Nephron (organoid): Measurements from ENCODE around the gene DCAF7.
A peak's percentile ranks its signal among the peaks of the same experiment; 100 is the strongest.

Experiments
- H3K27ac Mint-ChIP-seq, 3 experiments: 2 replicates each; pipeline ENCODE4 v1.8.0; 2020; ENCODE audit warnings: mixed read lengths in 3 of 3, mild to moderate bottlenecking in 2 of 3, moderate library complexity in 1 of 3
- H3K27me3 Mint-ChIP-seq: 2 replicates; pipeline ENCODE4 v1.8.0; 2021; ENCODE audit warnings: low read depth, mild to moderate bottlenecking, moderate library complexity, mixed read lengths
- H3K36me3 Mint-ChIP-seq: 2 replicates; pipeline ENCODE4 v1.8.0; 2020; ENCODE audit warnings: low read depth, mixed read lengths
- H3K4me1 Mint-ChIP-seq: 2 replicates; pipeline ENCODE4 v1.8.0; 2020; ENCODE audit warnings: mixed read lengths
- H3K4me3 Mint-ChIP-seq, 3 experiments: 2 replicates each; pipeline ENCODE4 v1.8.0; 2020; ENCODE audit warnings: mild to moderate bottlenecking in 3 of 3, mixed read lengths in 3 of 3, moderate library complexity in 2 of 3
- H3K9me3 Mint-ChIP-seq: 2 replicates; pipeline ENCODE4 v1.8.0; 2020; ENCODE audit warnings: mixed read lengths
- TF ChIP-seq, protein P1 (sequence below), 3 experiments: fragments of 200-600 bp; sonication (generic); IDR thresholded peaks; one replicate each; pipeline ENCODE4 v1.5.0; 2021; ENCODE audit warnings: antibody characterized with exemption in 3 of 3; ENCODE audit not compliant: unreplicated experiment in 3 of 3

The DCAF7 gene

DNA sequence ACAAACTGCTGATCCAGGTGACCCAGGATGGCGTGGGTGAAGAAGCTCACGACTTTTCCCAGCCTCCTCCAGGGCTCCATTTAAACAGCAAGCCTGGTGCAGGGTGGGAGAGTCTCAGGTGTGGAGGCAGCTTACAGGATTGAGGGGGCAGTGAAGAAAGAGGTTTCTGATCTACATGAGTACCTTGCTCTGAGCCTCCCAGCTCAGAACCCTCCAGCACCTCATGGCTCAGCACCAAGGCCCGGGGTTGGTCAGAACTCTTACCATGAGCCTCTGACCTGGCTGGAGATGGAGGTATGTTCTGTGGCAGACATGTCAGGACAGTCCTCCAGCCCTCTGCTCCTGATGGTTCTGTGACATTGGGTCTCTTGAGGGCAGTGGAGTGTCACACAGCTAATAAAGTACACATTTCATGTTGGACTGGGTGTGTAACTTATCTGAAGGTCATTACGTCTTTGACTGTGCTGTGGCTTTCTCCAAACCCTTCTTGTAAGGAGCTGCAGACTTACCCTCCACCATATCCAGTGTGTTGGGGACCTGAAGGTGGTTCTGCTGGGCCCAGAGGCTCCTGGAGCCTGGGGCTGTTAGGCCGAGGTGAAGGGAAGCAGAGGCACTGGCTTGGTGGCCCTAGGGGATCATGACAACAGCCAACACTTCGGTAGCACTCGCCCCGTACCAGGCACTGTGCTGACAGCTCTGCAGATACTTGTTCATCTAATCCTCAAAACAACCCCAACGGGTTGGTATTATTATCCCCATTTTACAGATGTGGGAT lies 3.8 kb upstream of the DCAF7 start:
- H3K9me3 Mint-ChIP-seq = no peaks in the 10 kb centered on the region

DNA sequence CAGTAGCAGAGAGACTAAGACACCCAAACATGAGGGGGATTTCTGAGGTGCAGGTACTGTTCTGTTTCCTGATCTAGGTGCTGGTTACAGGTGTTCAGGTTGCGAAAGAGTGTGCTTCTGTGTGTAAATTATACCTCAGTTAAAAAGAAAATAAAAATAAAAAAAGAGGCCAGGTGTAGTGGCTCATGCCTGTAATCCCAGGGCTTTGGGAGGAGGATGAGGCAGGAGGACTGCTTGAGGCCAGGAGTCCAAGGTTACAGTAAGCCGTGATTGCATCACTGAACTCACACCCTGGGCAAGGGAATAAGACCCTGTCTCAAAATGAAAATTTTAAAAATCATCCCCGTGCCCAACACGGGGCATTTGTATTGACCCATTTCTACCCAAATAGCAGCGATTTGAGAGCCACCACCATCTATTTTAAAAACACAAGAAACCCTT lies 3.2 kb upstream of the DCAF7 start:
- Mint-ChIP-seq H3K27ac (peak overlapping the region in 1 of 3 experiments; percentile 1), H3K4me3 (peak overlapping the region in 1 of 3 experiments; percentile 0), H3K4me1 (peaks cover 8% of the 10 kb centered on the region), H3K9me3 (no peaks in the 10 kb centered on the region), H3K36me3 (no peaks in the 10 kb centered on the region), H3K27me3 (peaks cover 3% of the 10 kb centered on the region)
- TF ChIP-seq, protein P1, sequence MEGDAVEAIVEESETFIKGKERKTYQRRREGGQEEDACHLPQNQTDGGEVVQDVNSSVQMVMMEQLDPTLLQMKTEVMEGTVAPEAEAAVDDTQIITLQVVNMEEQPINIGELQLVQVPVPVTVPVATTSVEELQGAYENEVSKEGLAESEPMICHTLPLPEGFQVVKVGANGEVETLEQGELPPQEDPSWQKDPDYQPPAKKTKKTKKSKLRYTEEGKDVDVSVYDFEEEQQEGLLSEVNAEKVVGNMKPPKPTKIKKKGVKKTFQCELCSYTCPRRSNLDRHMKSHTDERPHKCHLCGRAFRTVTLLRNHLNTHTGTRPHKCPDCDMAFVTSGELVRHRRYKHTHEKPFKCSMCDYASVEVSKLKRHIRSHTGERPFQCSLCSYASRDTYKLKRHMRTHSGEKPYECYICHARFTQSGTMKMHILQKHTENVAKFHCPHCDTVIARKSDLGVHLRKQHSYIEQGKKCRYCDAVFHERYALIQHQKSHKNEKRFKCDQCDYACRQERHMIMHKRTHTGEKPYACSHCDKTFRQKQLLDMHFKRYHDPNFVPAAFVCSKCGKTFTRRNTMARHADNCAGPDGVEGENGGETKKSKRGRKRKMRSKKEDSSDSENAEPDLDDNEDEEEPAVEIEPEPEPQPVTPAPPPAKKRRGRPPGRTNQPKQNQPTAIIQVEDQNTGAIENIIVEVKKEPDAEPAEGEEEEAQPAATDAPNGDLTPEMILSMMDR (IDR thresholded peaks at IDR 0.05; ENCODE audit: unreplicated experiment in 3 of 3) = no peak

More for the DNA sequence above, 3.8 kb upstream of the DCAF7 start:
- Mint-ChIP-seq H3K27ac (no peak overlapping the region), H3K4me3 (no peak overlapping the region), H3K4me1 (peaks cover 2% of the 10 kb centered on the region), H3K27me3 (peaks cover 3% of the 10 kb centered on the region), H3K36me3 (no peaks in the 10 kb centered on the region)
- TF ChIP-seq, protein P1 (IDR thresholded peaks at IDR 0.05; ENCODE audit: unreplicated experiment in 3 of 3) = no peak

DNA sequence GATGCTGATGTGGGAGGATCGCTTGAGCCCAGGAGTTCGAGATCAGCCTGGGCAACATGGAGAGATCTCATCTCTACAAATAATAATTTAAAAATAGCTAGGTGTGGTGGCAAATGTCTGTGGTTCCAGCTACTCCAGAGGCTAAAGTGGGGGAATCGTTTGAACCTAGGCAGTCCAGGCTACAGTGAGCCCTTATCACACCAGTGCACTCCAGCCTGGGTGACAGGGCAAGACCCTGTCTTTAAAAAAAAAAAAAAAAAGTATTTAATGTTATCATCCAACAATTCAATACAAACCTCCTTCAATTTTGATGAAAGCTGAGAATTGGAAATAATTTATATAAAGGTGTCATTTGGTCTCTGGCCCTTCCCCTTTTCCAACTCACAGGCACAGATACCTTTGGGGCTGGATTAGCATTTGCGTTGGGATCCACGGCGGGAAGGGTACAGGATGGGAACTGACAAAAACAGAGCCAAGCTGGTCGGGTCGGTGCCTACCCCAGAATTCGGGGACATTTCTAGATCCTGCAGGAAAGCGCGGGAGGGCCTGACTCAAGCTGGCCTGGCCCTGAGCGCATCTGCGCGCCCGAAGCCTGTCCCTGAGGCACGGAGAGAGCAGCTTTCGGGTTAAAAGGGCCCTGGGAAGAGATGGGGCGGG lies 860 bp upstream of the DCAF7 start:
- H3K36me3 Mint-ChIP-seq = no peaks in the 10 kb centered on the region
- H3K9me3 Mint-ChIP-seq = no peaks in the 10 kb centered on the region
- peaks cover 3% of the 10 kb centered on the region for H3K27me3 Mint-ChIP-seq
- peak overlapping the region; percentile 94 to 98 (median 96) for H3K27ac Mint-ChIP-seq
- TF ChIP-seq, protein P1 (IDR thresholded peaks at IDR 0.05; ENCODE audit: unreplicated experiment in 3 of 3) = no peak
- H3K4me3 Mint-ChIP-seq = peak overlapping the region; percentile 94 to 98 (median 98)
- H3K4me1 Mint-ChIP-seq = peaks cover 23% of the 10 kb centered on the region

DNA sequence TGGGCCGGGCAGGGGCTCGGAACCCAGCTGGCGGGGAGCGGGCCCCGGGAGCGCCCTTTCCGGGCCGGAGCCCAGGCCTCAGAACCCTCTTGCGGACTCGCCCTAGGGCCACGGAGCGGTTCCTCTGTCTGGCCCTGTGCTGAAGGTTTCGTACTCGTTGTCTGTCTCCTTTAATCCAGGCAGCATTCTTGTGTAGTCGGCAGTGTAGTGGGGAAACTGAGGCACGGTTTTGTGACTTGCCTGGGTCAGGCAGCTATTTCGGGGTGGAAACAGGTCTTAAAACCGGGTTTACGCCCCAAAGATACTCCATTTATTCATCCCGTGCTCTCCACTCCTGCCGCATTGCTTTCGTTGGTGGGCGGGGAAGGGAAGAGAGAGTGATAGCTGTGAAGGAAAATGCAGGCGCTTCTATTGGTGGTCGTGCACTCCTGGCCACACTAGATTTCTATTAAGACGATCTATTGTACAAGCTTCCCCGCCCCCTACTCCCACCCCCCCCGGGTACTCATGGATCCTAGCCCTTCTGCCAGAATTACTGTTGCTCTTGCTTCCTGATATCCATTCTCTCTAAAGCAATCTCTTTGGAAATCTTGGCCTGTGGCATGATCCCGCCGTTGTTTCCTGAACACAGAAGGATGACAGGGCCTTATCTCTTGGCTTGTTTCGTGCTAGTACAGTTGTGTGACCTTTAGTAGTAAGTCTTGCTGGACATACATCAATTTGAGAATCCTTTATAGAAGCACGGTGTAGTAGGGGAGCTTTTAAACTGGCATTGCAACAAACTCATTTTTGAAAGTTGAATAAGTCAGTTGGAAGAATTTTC lies 751 bp downstream of the DCAF7 start:
- TF ChIP-seq, protein P1 (IDR thresholded peaks at IDR 0.05; ENCODE audit: unreplicated experiment in 3 of 3) = no peak
- H3K4me1 Mint-ChIP-seq = peaks cover 26% of the 10 kb centered on the region
- peaks cover 10% of the 10 kb centered on the region for H3K36me3 Mint-ChIP-seq
- peak overlapping the region; percentile 94 to 98 (median 96) for H3K27ac Mint-ChIP-seq
- peak overlapping the region; percentile 94 to 98 (median 98) for H3K4me3 Mint-ChIP-seq
- peaks cover 3% of the 10 kb centered on the region for H3K27me3 Mint-ChIP-seq
- no peaks in the 10 kb centered on the region for H3K9me3 Mint-ChIP-seq

DNA sequence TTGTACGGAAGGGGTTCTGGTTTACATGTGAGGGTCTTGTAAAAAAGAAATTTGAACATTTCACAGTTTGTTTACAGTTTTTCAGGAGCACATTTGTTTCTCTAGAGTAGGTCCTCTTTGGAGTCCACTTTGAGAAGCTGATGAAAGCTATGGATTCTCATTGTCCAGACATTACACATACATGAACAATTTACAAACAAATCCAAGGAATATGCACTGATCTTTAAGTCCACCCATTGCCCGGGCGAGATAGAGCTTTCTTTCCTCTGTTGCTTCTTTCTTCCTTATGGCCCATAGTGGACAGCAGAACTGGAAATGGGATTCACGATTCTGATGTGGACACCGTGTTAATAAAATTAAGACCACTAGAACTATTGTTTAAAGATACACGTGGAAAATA lies 1.9 kb downstream of the DCAF7 start:
- H3K27ac Mint-ChIP-seq = peak overlapping the region; percentile 80 to 94 (median 89)
- H3K4me3 Mint-ChIP-seq = peak overlapping the region; percentile 94 to 98 (median 98)
- peaks cover 26% of the 10 kb centered on the region for H3K4me1 Mint-ChIP-seq
- peaks cover 4% of the 10 kb centered on the region for H3K9me3 Mint-ChIP-seq
- peaks cover 19% of the 10 kb centered on the region for H3K36me3 Mint-ChIP-seq
- TF ChIP-seq, protein P1 (IDR thresholded peaks at IDR 0.05; ENCODE audit: unreplicated experiment in 3 of 3) = no peak
- peaks cover 3% of the 10 kb centered on the region for H3K27me3 Mint-ChIP-seq
